K562 (cell line): ENCODE measurements around the gene FAXC. TPM values are rescaled to one million over a fixed set of nuclear protein-coding genes. Genes with fewer than 3 reads are reported as not detected.

Experiments used
- ATAC-seq: fragments of 200-7000 bp; cut with Tn5 transposase; 3 replicates; pipeline ENCODE4 v1.9.1; 2020; ENCODE audit warnings: moderate library complexity
- BruUV-seq: library from RNA; stranded (reverse); fragments of 400-500 nt; replicated peaks from 2 replicates; lab custom pipeline; 2021; lab: Mats Ljungman, UMichigan
- CTCF ChIA-PET: fragments of 300-600 bp; formaldehyde crosslinking; extraction: SDS; loops from one replicate; lab custom pipeline; 2021; ENCODE audit warnings: low intra/inter-chr PET ratio; lab: Yijun Ruan, JAX
- POLR2A ChIA-PET: fragments of 300-600, 350-650 bp; sonication (Branson Sonifier 250); formaldehyde crosslinking; extraction: SDS; loops from one replicate; lab custom pipeline; 2021; ENCODE audit warnings: antibody characterized with exemption, inconsistent platforms; lab: Yijun Ruan, JAX
- DNase-seq, 4 experiments: peaks; one replicate each; pipeline versions ENCODE4 v3.0.0 to v3.0.0-alpha.2; 2011 to 2018; ENCODE audit warnings: low spot score in 3 of 4, mixed read lengths in 3 of 4; ENCODE audit errors: extremely low read depth in 1 of 4
- FAIRE-seq: peaks from 2 replicates; lab custom pipeline; 2011; peaks lifted over from hg19 to GRCh38; lab: Jason Lieb, UNC
- H2AFZ ChIP-seq: 2 replicates; pipeline ENCODE4 v1.6.0; 2011; ENCODE audit warnings: low read depth, low read length, control low read depth, inconsistent platforms
- H3K27ac ChIP-seq: fragments of 200-600 bp; 3 replicates; pipeline ENCODE4 v1.8.0; 2011; ENCODE audit warnings: low read depth, mild to moderate bottlenecking, control low read depth, inconsistent platforms, low read length, moderate library complexity, mixed read lengths; ENCODE audit errors: extremely low read depth
- H3K27me3 ChIP-seq, 2 experiments: fragments of 300-600 bp in 1 of 2; 2 replicates in 1 of 2; 3 replicates in 1 of 2; pipeline versions ENCODE4 v1.6.0 to v1.8.0; 2011; ENCODE audit warnings: inconsistent platforms in 2 of 2, low read length in 2 of 2, mild to moderate bottlenecking in 1 of 2, mixed read lengths in 1 of 2, moderate library complexity in 1 of 2; ENCODE audit not compliant: control insufficient read depth in 2 of 2, insufficient read depth in 2 of 2
- H3K36me3 ChIP-seq: fragments of 300-600 bp; 3 replicates; pipeline ENCODE4 v1.8.0; 2011; ENCODE audit warnings: mild to moderate bottlenecking, low read length, inconsistent platforms; ENCODE audit not compliant: control insufficient read depth, insufficient read depth
- H3K4me1 ChIP-seq, 2 experiments: fragments of 200-600 bp in 1 of 2; replicated peaks in 1 of 2; 2 replicates in 1 of 2; 3 replicates in 1 of 2; pipeline versions ENCODE4 v1.5.1 to v1.8.0; 2011; ENCODE audit warnings: inconsistent platforms in 2 of 2, low read length in 2 of 2, mild to moderate bottlenecking in 1 of 2, mixed read lengths in 1 of 2, moderate library complexity in 1 of 2; ENCODE audit not compliant: control insufficient read depth in 2 of 2, insufficient read depth in 2 of 2
- H3K4me2 ChIP-seq: 2 replicates; pipeline ENCODE4 v1.6.1; 2011; ENCODE audit warnings: low read length, control low read depth, inconsistent platforms, mixed read lengths; ENCODE audit not compliant: insufficient read depth
- H3K4me3 ChIP-seq: fragments of 200-600 bp; sonication (generic), shearing (Covaris generic); 2 replicates; pipeline ENCODE4 v1.5.1; 2016; ENCODE audit warnings: control low read depth, inconsistent platforms
- H3K79me2 ChIP-seq: fragments of 200-600 bp; 3 replicates; pipeline ENCODE4 v1.8.0; 2011; ENCODE audit warnings: low read length, inconsistent platforms; ENCODE audit not compliant: control insufficient read depth, insufficient read depth
- H3K9ac ChIP-seq, 2 experiments: 2 replicates each; pipeline versions ENCODE4 v1.6.0 to v1.6.1; 2011; ENCODE audit warnings: low read depth in 2 of 2, low read length in 2 of 2, control low read depth in 1 of 2, inconsistent platforms in 1 of 2, mild to moderate bottlenecking in 1 of 2, mixed read lengths in 1 of 2; ENCODE audit not compliant: insufficient read depth in 1 of 2
- H3K9me1 ChIP-seq: one replicate; pipeline ENCODE4 v1.6.0; 2011; ENCODE audit warnings: inconsistent platforms, mild to moderate bottlenecking, low read length, moderate library complexity; ENCODE audit not compliant: control insufficient read depth, insufficient read depth
- H3K9me3 ChIP-seq: replicated peaks from 2 replicates; pipeline ENCODE4 v1.5.1; 2011; ENCODE audit warnings: low read depth, low read length, inconsistent platforms; ENCODE audit not compliant: control insufficient read depth, insufficient read depth
- H4K20me1 ChIP-seq: replicated peaks from 2 replicates; pipeline ENCODE4 v1.6.1; 2011; ENCODE audit warnings: low read length, inconsistent platforms, mixed read lengths; ENCODE audit not compliant: control insufficient read depth, insufficient read depth
- BRD4 ChIP-seq: fragments of 200-600 bp; sonication (generic); IDR thresholded peaks from 2 replicates; pipeline ENCODE4 v1.6.1; 2017; ENCODE audit warnings: inconsistent platforms
- GATAD2A ChIP-seq: fragments of 450-650 bp; IDR thresholded peaks from 2 replicates; pipeline ENCODE4 v1.6.1; 2017
- GMEB1 ChIP-seq: fragments of 250-450 bp; sonication (Bioruptor Pico); IDR thresholded peaks from 2 replicates; pipeline ENCODE4 v1.4.0; 2020; ENCODE audit warnings: mild to moderate bottlenecking
- MED1 ChIP-seq: sonication (generic); formaldehyde crosslinking; IDR thresholded peaks from 2 replicates; pipeline ENCODE4 v1.8.1; 2023; ENCODE audit warnings: missing genetic modification reagents, borderline replicate concordance
- MLX ChIP-seq, 2 experiments: fragments of 450-650 bp in 1 of 2; sonication (generic) in 1 of 2; formaldehyde crosslinking; conservative IDR thresholded peaks; 2 replicates each; pipeline versions ENCODE4 v1.4.0 to v1.8.1; 2020 to 2022; ENCODE audit warnings: mild to moderate bottlenecking in 1 of 2, missing genetic modification reagents in 1 of 2
- NFE2 ChIP-seq: IDR thresholded peaks from 2 replicates; pipeline ENCODE4 v1.6.1; 2014; ENCODE audit warnings: antibody characterized with exemption, low read depth
- SMC3 ChIP-seq: conservative IDR thresholded peaks from 2 replicates; pipeline ENCODE4 v1.6.1; 2011; ENCODE audit warnings: low read depth, low read length, improper control_type of control experiment; ENCODE audit not compliant: insufficient read depth
- TSHZ1 ChIP-seq: fragments of 250-450 bp; sonication (Bioruptor Pico); IDR thresholded peaks from 2 replicates; pipeline ENCODE4 v1.4.0; 2020; ENCODE audit warnings: mild to moderate bottlenecking, moderate library complexity
- ZBTB17 ChIP-seq: fragments of 450-650 bp; formaldehyde crosslinking; IDR thresholded peaks from 2 replicates; pipeline ENCODE4 v1.4.0; 2020; ENCODE audit warnings: mild to moderate bottlenecking
- ZBTB2 ChIP-seq: fragments of 450-650 bp; IDR thresholded peaks from 2 replicates; pipeline ENCODE4 v1.6.1; 2016; ENCODE audit warnings: antibody characterized with exemption
- ZNF639 ChIP-seq, 2 experiments: fragments of 200-800 bp in 1 of 2; sonication (Bioruptor generic) in 1 of 2; sonication (generic) in 1 of 2; formaldehyde crosslinking in 1 of 2; IDR thresholded peaks in 1 of 2; conservative IDR thresholded peaks in 1 of 2; 2 replicates each; pipeline versions ENCODE4 v1.5.0 to v1.6.1; 2016 to 2020; ENCODE audit warnings: missing compliant biosample characterization in 1 of 2, missing genetic modification characterization in 1 of 2, missing genetic modification reagents in 1 of 2
- WGBS: fragments of 100-300 bp; shearing (Covaris generic); methylation state at CpG from one replicate; pipeline ENCODE4 v1.1.6; 2016; ENCODE audit warnings: low coverage, mixed read lengths; ENCODE audit not compliant: insufficient coverage; ENCODE audit errors: missing lambda C conversion rate; 5-methylcytosine and 5-hydroxymethylcytosine counted together
- in situ Hi-C: fragments of 300-500 bp; cut with MboI; formaldehyde crosslinking; loops from 4 replicates; pipeline ENCODE4 v1.15.0; 2018; ENCODE audit warnings: inconsistent platforms, mixed read lengths
- intact Hi-C: fragments of 100-400 bp; cut with micrococcal nuclease; formaldehyde crosslinking; loops from 2 replicates; pipeline ENCODE4 v1.14.2; 2022
- polyA plus RNA-seq, 8 experiments: library from polyadenylated mRNA; depleted of rRNA in 4 of 8; stranded (reverse) in 5 of 8; unstranded in 3 of 8; fragments of >200 nt; fragmentation: Nextera tagmentation in 2 of 8; fragmentation: Illumina TruSeq in 1 of 8; extraction: Ambion mirVana in 2 of 8; extraction: Trizol in 1 of 8; gene quantifications; 2 replicates each; pipeline versions ENCODE4 v1.2.1 to v1.2.3, GENCODE V29; 2011 to 2014; ENCODE audit warnings: inconsistent platforms in 1 of 8, missing spikeins in 1 of 8
- total RNA-seq, 7 experiments: library from RNA; depleted of rRNA in 6 of 7; stranded (reverse); fragments of >200 nt in 6 of 7; fragmentation: Illumina TruSeq in 2 of 7; extraction: Trizol in 2 of 7; gene quantifications; 2 replicates each; pipeline versions ENCODE4 v1.2.1 to v1.2.3, GENCODE V29; 2011 to 2021; ENCODE audit warnings: low replicate concordance in 1 of 7

FAXC gene
- total and polyA plus RNA-seq, 9 of the 15 experiments (the other 6 are each of a cell fraction or from before 2014, with no cell fraction given), result 0.06 to 0.40 (median 0.13) TPM; not detected in 5

- TF ChIP-seq TSHZ1 (CRISPR knock-in tag) (no peak), MLX (CRISPR knock-in tag; conservative IDR thresholded peaks at IDR 0.05) (no peak)
Measured at GRCh38 chr6:99393366-99393697, 43.9 kb upstream of the FAXC start (continued).

- TF ChIP-seq NFE2 (no peak), ZBTB17 (CRISPR knock-in tag) (no peak), SMC3 (no peak), ZNF639 (CRISPR knock-in tag; conservative IDR thresholded peaks at IDR 0.05 in 1 of 2, IDR thresholded peaks at IDR 0.05 in 1 of 2) (no peak), GATAD2A (no peak), BRD4 (no peak), GMEB1 (no peak), ZBTB2 (no peak), MED1 (no peak)
- Histone ChIP-seq H3K4me2 (no peak overlapping the region), H3K9ac (no peak overlapping the region), H3K9me1 (no peaks in the 10 kb centered on the region), H3K4me1 (peaks cover 3 to 4% of the 10 kb centered on the region in 2 experiments; a peak in 3 of 5 replicates), H4K20me1 (no peaks in the 10 kb centered on the region), H3K27ac (no peak overlapping the region), H2AFZ (no peak overlapping the region), H3K36me3 (no peaks in the 10 kb centered on the region), H3K27me3 (no peaks in the 10 kb centered on the region), H3K9me3 (no peaks in the 10 kb centered on the region), H3K79me2 (peaks cover 15% of the 10 kb centered on the region; the same call in 2 of the 3 replicates), H3K4me3 (no peak overlapping the region)
- intact Hi-C loops, result loop anchor here (5.0 kb wide), 1 partner anchor 59 kb away; no protein-coding TSS in a partner anchor
- CTCF ChIA-PET, result no interaction called here
- no peak for DNase-seq
- no TSS peak for BruUV-seq
- no peak for FAIRE-seq
- no peak for ATAC-seq
- 97% methylated on average over 3 of the region's 3 CpGs for WGBS
- POLR2A ChIA-PET, result no interaction called here
- in situ Hi-C loops, result no loop called here
Measured at GRCh38 chr6:99390896-99391295, 41.4 kb upstream of the FAXC start.
